Measurements from ENCODE around the gene CBL. TPM values are rescaled to one million over a fixed set of nuclear protein-coding genes. Genes with fewer than 3 reads are reported as not detected.

Gene CBL
- total RNA-seq, 3 donors from 2014 or later (not counting 1 experiment from before 2014, with no cell fraction given) = 29.0 to 32.5 (median 30.1) TPM

- Mint-ChIP-seq H3K9me3 (no peaks in the 10 kb centered on the region), H3K27ac (no peak within 1 kb of the TSS), H3K27me3 (ENCODE audit: low read depth in 2 of 2) (peaks cover 32 to 35% of the 10 kb centered on the region in 2 donors), H3K36me3 (no peaks in the 10 kb centered on the region), H3K4me1 (peaks cover 0 to 4% of the 10 kb centered on the region in 2 donors), H3K4me3 (no peak within 1 kb of the TSS)
- intact Hi-C loops (cut with micrococcal nuclease) = no loop called here
- no peak for TF ChIP-seq CTCF (IDR thresholded peaks at IDR 0.05)
- no peaks in the 10 kb centered on the region for H3K27me3 ChIP-seq (ENCODE audit: control insufficient read depth, insufficient read depth, low read length)
- H3K4me3 ChIP-seq (ENCODE audit: low read length) = no peak within 1 kb of the TSS
- WGBS (ENCODE audit: insufficient coverage) = 61% methylated on average over 4 of the region's 6 CpGs
- DNase-seq (no peak), ATAC-seq (no peak)
- H3K4me1 ChIP-seq (ENCODE audit: control insufficient read depth, insufficient read depth, low read length) = no peaks in the 10 kb centered on the region
- H3K27ac ChIP-seq (ENCODE audit: low read length) = no peak within 1 kb of the TSS
- no peaks in the 10 kb centered on the region for H3K36me3 ChIP-seq (ENCODE audit: control insufficient read depth, insufficient read depth, low read length)
- H3K9me3 ChIP-seq (ENCODE audit: control insufficient read depth, insufficient read depth, low read length) = no peaks in the 10 kb centered on the region
These were observed 140.5 kb downstream of the CBL start, which contains the start of gene MFRP for GRCh38 chr11:119346605-119347004. Gene MFRP, minus strand, starts transcription at chr11:119346705. Its CDS starts 192 bp downstream, at chr11:119346513.

GRCh38 chr11:119347242-119347641 is 141.1 kb downstream of the CBL start:
- Mint-ChIP-seq H3K27ac (no peak overlapping the region), H3K4me1 (peaks cover 0 to 4% of the 10 kb centered on the region in 2 donors), H3K4me3 (no peak overlapping the region), H3K36me3 (no peaks in the 10 kb centered on the region), H3K27me3 (ENCODE audit: low read depth in 2 of 2) (peaks cover 33 to 42% of the 10 kb centered on the region in 2 donors), H3K9me3 (no peaks in the 10 kb centered on the region)
- Histone ChIP-seq H3K4me3 (ENCODE audit: low read length) (no peak overlapping the region), H3K27ac (ENCODE audit: low read length) (no peak overlapping the region), H3K9me3 (ENCODE audit: control insufficient read depth, insufficient read depth, low read length) (no peaks in the 10 kb centered on the region), H3K27me3 (ENCODE audit: control insufficient read depth, insufficient read depth, low read length) (no peaks in the 10 kb centered on the region), H3K36me3 (ENCODE audit: control insufficient read depth, insufficient read depth, low read length) (no peaks in the 10 kb centered on the region), H3K4me1 (ENCODE audit: control insufficient read depth, insufficient read depth, low read length) (no peaks in the 10 kb centered on the region)
- DNase-seq (no peak), ATAC-seq (no peak)
- 100% methylated on average over 2 of the region's 2 CpGs for WGBS (ENCODE audit: insufficient coverage)
- intact Hi-C loops (cut with micrococcal nuclease) = no loop called here
- no peak for TF ChIP-seq CTCF (IDR thresholded peaks at IDR 0.05)

GRCh38 chr11:119347940-119348605 is 141.9 kb downstream of the CBL start:
- Histone ChIP-seq H3K27me3 (ENCODE audit: control insufficient read depth, insufficient read depth, low read length) (no peaks in the 10 kb centered on the region), H3K4me3 (ENCODE audit: low read length) (no peak overlapping the region), H3K36me3 (ENCODE audit: control insufficient read depth, insufficient read depth, low read length) (no peaks in the 10 kb centered on the region), H3K27ac (ENCODE audit: low read length) (no peak overlapping the region), H3K4me1 (ENCODE audit: control insufficient read depth, insufficient read depth, low read length) (no peaks in the 10 kb centered on the region), H3K9me3 (ENCODE audit: control insufficient read depth, insufficient read depth, low read length) (no peaks in the 10 kb centered on the region)
- DNase-seq = no peak
- Mint-ChIP-seq H3K27me3 (ENCODE audit: low read depth in 2 of 2) (peaks cover 34 to 44% of the 10 kb centered on the region in 2 donors), H3K4me3 (no peak overlapping the region), H3K27ac (no peak overlapping the region), H3K4me1 (peaks cover 0 to 4% of the 10 kb centered on the region in 2 donors), H3K36me3 (no peaks in the 10 kb centered on the region), H3K9me3 (no peaks in the 10 kb centered on the region)
- intact Hi-C loops (cut with micrococcal nuclease) = no loop called here
- ATAC-seq = no peak
- no peak for TF ChIP-seq CTCF (IDR thresholded peaks at IDR 0.05)
- WGBS (ENCODE audit: insufficient coverage) = 81% methylated on average over 14 of the region's 16 CpGs

- no peak overlapping the region for H3K4me3 ChIP-seq (ENCODE audit: low read length)
- Mint-ChIP-seq H3K36me3 (no peaks in the 10 kb centered on the region), H3K4me3 (no peak overlapping the region), H3K4me1 (peaks cover 0 to 4% of the 10 kb centered on the region in 2 donors), H3K27me3 (ENCODE audit: low read depth in 2 of 2) (peaks cover 32 to 45% of the 10 kb centered on the region in 2 donors), H3K9me3 (no peaks in the 10 kb centered on the region), H3K27ac (no peak overlapping the region)
- H3K4me1 ChIP-seq (ENCODE audit: control insufficient read depth, insufficient read depth, low read length) = no peaks in the 10 kb centered on the region
- no peaks in the 10 kb centered on the region for H3K36me3 ChIP-seq (ENCODE audit: control insufficient read depth, insufficient read depth, low read length)
- DNase-seq (no peak), ATAC-seq (no peak)
- 61% methylated on average over 6 of the region's 6 CpGs for WGBS (ENCODE audit: insufficient coverage)
- no peak overlapping the region for H3K27ac ChIP-seq (ENCODE audit: low read length)
- H3K27me3 ChIP-seq (ENCODE audit: control insufficient read depth, insufficient read depth, low read length) = peaks cover 10% of the 10 kb centered on the region
- no peak for TF ChIP-seq CTCF (IDR thresholded peaks at IDR 0.05)
- intact Hi-C loops (cut with micrococcal nuclease) = no loop called here
- H3K9me3 ChIP-seq (ENCODE audit: control insufficient read depth, insufficient read depth, low read length) = no peaks in the 10 kb centered on the region
These were observed 144.2 kb downstream of the CBL start for GRCh38 chr11:119350302-119350701.

All from natural killer cell (primary cell).